NCI-H1092 treated with DMSO at 0.1 percent for 48 hours (cell line): Measurements from ENCODE around the gene MUSTN1.

Experiments used
- DNase-seq: peaks from one replicate; lab custom pipeline; 2025; lab: John Stamatoyannopoulos, UW

Gene MUSTN1

DNA sequence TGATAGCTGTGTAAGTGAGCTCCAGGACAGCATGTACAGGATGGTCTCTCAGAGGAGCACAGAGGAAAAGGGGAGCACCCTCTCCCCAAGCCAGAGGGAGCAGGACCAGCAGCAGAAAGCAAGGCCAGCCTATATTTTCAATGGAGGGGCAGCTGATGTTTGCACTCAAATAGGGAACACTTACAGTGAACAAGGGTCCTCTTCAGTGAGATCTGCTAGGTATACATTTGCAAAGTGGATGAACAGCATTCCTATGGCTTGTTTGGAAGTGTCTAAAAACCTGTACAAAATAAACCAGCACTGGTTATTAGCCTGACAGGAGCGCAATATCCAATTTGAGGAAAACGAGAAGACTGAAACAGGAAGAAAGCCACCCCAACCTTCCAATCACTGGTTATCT, 17.6 kb upstream of the MUSTN1 start:
- no peak for DNase-seq

DNA sequence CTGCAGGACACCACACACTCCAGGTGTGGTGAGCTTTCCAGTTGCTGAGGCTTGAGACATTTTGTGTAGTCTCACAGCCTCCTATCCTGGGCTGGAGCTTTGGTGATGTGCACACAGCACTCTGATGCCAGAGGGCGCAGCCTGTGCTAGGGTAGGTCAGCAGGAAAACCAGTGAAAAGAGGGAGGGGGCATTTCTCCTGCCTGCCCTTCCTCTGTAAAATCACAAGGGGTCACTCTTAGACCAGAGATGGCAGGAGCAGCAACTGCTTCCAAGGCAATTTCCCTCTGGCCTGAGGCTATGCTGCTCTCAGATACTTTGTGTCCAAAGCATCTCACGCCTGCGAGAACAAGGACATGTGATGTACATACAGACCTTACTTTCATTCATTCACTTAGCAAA, 16.5 kb upstream of the MUSTN1 start:
- peak; percentile 20 for DNase-seq

DNA sequence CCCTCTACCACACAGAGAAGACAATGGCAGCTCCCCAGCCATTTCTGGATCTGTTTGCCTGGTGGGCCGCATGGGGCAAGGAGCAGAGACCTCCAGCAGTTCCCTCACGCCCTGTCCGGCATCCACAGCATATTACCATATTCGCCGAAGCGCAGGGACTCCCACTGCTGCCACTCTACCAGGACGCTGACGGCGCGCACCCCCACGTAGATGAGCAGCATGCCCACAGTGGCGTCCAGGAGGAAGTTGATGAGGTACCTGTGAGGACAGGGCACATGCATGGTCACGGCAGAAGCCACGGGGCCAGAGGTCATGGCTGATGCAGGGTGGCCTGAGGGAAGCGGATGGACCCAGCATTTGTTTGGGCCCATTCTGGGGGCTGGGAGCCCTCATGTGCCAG, 14.8 kb upstream of the MUSTN1 start:
- no peak for DNase-seq

DNA sequence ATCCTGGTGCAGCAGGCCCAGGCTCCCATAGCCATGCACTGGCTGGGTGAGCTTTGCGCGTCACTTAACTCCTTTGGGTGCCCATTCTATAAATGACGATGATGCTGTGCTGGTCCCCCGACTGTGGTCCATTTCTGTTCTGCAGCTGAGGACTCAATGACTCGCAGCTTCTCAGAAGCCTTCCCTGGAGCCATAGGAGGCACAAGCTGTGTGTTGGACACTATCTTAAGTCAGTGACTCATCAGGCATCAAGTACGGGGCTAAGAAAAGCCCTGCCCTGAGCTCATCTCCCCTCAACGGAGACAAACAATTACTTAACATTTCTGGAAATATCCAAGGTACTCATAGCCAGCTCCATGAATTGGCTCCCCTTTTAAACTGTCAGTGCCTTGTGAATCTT, 13.8 kb upstream of the MUSTN1 start:
- DNase-seq, result no peak

DNA sequence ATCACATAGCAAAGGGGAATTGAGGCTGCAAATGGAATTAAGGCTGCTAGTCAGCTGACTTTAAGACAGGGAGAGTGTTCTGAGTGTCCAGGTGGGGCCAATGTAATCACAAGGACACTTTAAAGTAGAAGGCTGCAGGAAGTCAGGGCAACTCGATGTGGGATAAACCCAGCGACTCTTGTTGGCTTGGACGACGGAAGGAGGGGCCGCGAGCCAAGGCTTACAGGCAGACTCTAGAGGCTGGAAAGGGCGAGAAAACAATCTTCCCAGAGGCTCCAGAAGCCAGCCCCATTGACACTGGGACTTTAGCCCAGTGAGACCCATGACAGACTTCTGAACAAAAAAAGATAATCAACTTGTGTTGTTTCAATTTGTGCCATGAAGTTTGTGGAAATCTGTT, 12.9 kb upstream of the MUSTN1 start:
- DNase-seq, result no peak

DNA sequence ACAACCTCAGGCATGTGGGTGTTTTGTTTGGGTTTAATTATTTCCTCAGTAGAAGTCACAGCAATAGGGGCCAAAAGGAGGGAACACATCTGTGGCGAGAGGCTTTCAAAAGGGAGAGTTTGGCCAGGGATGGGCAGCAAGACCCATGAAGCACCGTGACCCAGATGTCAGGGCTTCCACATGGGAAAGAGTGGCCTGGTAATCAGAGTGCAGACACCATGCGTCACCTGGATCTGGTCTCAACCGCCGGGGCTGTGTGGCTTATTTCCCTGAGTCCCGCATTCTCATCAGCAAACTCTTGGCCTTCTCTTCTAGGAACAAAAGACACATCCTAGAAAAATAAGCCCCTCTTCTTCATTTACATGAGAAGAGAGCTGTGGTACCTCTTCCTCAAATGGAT, 12.4 kb upstream of the MUSTN1 start:
- DNase-seq, result no peak

DNA sequence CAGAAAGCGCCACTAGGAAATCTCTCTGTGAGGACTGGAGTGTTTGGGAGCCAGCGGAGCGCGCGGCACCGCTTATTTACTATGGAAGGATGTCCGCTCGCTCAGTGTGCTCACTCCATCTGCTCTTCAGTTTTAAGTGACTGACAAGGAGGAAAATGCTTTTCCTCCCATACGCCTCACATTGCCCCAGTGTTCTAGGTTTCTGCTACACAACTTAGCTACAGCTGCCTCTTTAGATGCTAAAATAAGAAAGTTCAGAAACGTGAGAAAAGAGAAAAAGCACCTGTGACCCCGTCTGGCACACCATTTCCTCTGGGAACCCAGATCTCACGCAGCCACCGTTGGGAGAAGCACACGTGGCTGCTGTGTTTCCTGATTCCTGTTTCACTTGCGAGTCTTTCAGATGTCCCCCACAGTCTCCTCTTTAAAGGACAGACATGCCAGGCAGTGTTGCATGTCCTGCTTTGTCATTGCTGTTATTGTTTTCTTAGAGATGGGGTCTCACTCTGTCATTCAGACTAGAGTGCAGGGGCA, 11.7 kb upstream of the MUSTN1 start:
- no peak for DNase-seq

DNA sequence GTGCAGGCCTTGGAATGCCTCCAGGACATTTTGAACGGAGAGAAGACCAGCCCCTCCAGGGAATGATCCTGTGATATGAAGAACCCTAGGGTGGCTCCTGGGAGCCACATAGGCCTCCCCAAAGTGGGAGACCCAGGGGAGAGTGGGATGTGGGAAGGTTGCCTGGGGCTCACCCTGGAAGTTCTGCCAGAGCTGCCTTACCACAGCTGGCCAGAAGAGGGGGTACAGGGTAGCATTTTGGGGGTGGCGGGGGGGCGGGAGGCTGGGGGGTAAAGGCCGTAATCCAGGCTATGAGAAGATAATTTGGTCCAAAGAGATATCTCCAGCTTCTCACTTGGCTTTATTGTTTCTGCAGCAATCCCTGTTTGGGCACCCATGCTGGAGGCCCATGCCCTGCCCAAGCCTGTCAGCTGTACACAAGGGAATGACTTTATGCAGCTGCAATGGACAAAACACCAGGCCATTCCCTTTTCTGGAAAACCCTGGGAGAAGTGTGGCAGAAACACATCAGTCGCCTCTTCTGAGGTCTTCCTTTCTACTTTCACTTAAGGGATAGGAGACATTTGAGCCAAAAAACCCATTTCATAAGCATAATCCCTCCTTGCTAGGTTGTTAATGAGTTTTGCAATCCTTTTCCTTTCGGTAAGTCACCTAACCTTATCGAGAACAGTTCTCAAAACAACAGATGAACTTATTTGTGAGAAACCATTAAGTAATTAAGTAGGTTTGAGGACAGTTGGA, 11.0 kb upstream of the MUSTN1 start:
- DNase-seq, result no peak

DNA sequence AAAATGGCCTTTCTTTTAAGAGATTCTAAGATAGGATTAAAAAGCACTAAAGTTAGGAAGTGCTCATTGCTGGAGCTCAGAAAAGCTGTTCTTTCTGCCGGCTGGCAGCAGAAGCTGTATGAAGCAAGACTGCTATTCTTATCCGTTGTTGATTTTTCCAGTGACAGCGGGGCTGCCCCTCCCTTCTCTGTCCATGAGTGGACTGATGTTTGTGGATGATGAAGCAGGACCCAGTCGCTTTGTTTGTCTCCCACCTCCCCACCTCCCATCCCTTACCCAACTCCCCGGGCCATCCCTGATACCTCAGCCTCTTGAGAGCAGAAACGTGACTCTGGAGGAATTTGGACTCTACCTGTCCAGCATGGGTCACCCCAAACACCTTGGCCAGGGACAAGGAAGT, 10.3 kb upstream of the MUSTN1 start:
- no peak for DNase-seq

DNA sequence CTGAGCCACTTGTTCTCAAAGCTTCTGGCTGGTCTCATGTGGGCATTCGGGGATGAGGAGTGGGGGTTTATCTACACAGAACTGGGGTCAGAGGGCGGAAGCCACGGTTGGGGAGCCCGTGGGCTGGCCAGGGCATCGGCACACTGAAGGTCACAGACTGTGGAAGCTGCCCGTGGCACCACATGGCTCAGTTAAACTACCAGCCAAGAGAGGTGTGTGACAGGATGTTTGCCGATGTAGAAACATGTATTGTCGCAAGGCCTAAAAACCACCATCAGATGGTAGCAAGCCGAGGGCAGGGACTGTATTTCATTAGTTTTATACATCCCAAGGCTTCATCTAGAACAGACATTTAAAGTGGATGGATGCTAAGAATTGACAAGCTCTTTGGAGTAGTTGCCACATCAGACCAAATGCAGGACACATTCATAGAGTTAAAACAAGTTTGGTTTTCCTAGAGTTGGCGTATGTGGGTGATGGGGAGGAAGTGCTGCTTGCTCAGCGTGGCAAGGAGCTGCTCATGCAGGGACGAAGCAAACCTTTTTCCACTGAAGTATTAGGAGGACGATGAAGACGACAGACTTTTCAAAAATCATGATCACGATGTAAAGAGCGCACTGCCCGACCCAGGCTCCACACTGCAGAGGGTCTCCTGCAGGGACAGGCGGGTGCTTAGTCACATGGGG, 9.6 kb upstream of the MUSTN1 start:
- DNase-seq, result no peak

DNA sequence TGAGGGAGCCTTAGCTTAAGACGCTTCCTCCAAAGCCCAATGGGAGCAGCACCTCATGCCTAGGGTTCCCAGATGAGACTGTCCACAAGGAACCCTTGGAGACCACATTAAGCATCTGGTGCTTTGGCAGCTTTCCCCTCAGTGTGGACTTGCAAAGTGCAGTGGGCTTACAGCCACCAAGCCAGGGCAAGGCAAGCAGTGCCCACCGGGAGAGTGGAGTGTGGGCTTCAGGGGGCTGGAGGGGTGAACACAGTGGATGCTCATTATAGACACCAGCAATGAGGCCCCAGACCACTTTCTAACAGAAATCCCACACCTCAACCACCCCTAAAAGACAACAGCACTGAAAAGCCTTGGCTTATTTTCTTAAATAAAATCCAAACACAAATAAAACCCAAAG, 9.1 kb upstream of the MUSTN1 start:
- DNase-seq, result no peak

DNA sequence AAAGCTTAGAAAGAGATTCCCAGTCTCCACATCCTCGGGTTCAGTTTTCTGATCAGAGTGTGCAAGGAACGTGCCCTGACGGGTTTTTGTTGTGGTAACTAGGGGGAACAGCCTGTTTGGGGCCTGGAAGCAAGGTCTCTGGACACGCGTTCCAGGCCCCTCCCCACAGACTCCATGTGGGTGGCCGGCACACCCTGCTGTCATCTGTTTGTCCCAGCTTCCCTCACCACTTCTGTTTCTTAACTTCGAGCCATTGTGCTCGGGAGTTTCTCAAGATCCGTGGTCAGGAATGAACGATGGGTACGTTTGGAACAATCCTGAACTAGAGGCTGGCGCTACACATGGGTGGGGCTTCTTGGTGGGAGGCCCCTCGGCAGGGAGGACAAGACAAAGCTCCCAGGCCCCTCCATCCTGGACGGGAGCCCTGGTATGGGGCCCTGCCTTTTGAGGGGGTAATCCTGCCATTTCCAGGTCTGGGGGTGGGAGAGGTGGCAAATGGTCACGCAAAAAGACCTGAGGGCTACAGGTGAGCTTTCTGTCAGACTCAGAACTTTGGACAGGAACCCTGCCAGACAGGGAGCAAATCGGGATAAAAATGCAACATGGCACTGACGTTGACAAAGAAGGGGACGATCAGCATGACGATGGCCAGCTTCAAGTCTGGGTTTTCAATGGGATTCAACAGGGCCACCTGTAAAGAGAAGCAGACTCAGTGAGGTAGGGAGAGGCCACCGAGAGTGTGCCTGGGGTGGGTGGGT, 8.5 kb upstream of the MUSTN1 start:
- no peak for DNase-seq

DNA sequence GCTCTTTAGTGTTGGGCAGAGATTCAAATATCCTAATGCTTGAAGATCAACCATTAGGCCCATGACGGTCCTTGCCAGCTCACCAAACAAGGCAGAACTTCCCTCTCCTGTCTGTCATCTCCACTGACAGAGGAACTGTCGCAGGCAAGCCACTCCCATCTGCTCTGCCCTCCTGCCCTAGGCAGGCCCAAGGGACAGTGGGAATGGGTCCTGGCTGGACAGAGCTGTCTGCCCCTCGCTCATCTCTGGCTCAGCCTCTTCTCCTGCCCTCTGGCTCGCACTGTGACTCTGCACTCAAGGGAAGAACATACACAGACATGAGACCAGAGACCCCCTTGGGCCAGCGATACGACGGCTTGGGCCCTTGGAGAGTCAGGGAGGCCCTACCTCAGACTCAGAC, 7.6 kb upstream of the MUSTN1 start:
- no peak for DNase-seq

DNA sequence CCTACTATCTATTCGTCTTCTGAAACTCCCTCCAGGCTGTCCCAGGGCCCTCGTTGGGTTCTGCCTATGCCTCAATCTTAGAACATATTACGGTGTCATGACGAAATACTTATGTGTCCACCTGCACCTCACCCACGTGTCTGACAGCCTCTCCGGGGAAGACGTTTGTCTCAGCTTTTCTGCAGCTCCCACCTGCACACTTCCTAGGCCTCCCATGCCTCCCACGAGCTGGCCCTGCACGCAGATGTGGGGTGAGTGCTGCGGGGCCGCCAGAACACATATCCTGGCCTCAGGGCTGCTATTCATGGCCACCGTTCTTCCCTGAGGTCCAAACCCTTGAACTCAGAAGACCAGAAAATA, 7.1 kb upstream of the MUSTN1 start:
- DNase-seq, result no peak

DNA sequence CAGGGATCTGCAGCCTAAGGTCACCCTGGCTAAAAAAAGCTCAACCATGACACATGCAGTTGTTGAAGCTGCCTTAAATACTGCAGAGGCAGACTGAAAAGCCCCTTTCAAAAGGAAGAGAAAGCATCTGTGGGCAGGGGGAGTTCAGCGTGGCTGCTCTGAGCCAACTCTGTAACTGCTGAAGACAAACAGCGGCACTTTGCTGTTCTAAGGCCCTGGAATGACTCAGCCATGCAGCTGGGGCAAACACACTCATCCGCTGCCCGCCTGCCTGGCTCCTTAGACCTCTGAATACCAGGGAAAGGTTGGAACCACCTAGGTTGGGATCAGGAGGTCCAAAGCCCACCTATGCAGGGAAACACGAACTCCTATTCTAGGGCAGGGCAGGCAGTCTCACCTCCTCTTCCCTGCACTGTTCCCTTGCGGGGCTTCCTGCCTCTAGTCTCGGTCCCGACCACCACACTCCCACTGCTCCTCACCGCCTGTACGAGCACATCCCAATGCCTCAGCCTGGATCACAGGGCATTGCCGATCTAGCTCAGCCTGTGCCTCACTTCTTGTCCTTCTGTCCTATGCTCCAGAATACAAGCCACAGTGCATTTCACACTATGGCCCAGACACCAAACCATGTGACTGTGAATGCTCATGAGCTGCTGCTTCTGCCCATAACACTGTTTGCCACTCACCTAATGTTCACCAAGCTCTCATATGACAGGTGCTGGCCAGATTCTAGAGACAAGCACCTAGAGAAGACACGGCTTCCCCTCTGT, 6.6 kb upstream of the MUSTN1 start:
- DNase-seq, result no peak

DNA sequence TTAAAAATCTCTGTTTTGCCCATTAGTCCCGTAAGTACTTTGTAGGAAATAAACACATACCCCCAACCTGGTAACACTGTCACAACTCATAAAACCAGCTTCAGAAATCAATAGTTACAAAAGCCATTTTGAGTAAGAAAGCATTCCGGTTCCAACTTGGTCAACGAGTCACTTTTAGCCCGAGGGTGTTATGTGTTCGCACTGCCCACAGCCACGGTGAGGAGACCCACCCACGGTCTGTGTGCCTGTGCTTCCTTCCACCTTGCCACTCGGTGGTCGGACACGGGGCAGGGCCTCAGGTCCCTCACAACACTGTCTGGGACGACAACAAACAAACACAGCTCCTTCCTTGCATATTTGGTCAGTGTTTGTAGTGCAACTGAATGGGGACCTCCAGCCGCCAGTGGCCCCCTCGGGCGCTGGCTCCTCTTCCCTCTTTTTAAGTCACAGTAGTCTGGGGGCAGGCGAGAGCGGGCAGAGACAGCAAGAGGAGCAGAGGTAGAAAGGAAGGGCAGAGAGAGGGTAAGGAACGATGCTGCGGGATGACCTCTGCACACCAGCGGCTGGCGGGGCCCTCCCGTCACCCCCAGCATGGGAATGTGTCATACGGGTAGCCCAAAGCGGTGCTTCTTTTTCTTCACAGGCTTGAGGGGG, 5.2 kb upstream of the MUSTN1 start:
- DNase-seq, result no peak

DNA sequence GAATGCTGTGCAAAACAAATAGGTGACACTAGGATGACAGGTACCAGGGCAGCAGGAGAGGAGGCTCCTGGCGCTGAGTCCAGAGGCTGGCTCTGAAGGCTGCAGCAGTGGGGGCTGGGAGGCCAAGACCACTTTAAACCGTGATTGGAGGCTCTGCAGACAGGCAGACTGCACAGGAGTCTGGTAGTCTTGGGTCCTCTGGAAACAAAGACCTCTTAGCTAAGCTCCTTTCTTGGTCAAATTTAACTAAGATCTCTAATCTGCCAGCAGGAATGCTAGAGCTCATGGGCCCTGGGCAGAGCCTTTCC, 4.4 kb upstream of the MUSTN1 start:
- DNase-seq, result no peak

DNA sequence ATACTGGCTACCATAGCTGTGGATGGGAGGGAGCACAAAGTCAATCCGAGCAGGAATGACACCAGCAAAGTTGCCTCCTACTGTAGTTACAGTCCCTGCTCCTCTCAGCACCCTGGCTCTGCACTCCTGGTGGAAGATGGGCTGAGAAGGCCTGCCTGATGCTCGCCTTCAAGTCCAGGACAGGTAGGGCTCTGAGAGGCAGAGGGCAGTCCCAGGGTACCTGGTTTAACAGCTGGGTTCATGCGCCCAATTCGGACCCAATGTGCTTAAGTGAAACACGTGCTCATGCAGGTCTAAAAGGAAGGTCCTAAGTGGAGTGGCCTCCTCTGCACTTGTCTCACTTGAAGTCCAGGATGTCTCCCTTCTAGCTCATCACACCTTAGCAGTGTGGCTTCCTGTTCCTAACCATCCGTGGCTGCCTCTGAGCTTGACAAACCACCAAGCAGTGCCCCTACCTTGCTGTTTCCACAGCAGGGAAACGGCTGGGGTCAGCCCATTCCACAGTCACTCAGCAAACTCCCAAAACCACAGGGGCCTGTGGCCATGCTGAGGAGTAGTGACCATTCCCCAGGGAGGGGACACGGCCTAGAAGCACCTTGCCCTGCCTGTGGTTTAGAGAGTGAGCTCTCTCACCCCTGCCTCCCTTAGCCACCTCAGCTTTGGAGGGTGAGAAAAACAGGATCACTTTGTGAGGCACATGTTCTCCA, 3.9 kb upstream of the MUSTN1 start:
- DNase-seq, result no peak

DNA sequence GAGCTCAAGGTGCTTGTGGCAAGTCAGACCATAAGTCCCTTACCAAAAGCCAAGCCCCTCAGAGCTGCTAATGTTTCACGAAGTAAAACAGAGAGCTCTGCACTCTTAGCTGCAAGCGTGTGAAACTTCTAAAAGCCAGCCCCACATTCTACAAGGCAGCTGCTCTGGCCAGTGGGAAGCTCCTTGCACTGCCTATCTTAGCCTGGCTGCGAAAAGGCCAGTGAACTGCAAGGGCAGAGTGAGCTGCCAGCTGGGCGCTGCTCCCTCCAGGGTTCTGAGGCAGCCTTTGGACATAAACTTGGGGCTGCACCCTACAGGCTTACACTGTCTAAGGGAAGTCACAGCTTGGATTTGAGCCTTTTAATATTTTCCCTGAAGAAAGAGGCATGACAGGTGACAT, 2.2 kb upstream of the MUSTN1 start:
- no peak for DNase-seq

DNA sequence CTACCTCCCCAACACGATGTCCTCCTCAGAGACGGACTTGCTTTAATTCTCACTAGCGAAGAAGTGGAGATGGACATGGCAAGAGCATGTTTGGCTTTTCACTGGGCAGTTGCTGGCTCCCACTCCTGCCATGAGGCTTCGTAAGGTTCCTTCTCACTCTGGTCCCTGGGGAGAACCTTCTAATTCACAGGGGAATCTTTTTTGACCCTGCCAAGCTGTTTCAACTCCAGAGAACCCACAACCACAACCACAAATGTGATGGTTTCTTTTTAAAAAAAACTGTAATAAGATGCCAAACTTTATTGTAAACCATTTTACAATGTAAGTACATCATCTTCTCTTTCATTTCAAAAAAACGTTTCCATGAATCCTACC, 1.6 kb upstream of the MUSTN1 start:
- no peak for DNase-seq

DNA sequence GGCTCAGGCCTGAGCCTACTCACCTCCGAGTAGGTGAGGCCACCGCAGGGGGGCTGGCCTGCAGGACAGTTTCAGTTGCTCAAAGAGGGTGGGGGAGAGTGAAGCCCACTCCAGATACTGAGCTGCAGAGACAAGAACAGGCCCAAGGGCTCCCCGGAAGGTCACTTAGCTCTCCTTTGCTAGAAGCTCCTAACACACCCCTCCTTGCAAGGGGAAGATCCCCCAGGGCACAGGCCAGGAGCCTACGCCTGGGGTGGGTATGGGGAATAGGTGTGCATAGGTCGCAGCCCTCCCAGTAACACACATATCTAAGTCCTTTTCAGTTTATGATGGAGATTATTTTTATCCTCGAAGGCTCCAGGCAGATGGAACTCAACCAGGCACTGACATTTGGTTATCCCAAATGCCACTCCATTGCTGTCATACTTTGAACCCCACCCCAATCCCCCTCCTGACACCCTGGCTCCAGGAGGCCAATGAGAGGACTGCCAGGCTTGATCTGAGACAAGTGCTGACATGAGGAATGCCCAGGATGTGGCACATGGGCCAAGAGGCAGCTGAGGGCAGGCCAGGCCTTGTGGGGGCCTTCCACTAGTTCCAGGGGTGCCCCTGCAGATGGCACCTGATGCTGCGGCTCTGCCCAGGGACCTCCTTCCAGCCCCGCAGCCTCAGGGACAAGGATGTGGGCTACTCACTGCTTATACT, 1.1 kb upstream of the MUSTN1 start:
- DNase-seq, result no peak
